ENCODE measurements around the gene FAM72D.
"Not testable (repeated sequence)": the region's sequence is repeated elsewhere in the genome, so short reads cannot be mapped to it uniquely, and the experiment has no call there.

The FAM72D gene

DNA sequence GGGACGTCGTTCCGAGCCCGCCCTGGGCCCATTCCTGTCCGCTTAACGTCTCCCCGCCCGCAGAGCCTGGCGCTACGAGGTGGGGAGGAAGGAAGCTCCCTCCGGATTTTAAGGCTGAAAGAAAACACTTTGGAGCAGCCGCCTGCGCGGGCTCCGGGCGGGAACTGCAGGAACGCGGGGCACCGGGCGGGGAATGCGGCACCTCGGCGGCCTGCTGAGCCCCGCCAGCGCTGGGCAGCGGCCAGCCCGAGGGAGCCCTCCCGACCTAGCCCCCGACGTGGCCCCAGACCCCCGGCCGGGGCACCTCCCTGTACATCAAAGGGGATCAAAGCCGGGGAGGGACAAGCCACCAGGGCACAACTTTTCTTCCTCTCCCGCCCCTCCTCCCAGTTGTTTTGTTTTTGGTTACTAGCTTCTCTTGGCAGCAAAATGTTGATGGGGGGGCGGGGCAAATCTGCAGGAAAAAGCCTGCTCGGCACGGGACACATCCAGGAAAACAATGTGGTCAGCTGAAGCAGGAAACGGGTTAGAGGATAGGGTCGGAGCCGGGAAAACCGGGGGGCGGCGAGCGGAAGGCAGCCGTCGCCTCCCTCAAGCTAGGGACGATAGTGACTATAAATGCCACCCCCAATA, 2.1 kb upstream of the FAM72D start:
- DNase-seq, result peak; percentile 33

DNA sequence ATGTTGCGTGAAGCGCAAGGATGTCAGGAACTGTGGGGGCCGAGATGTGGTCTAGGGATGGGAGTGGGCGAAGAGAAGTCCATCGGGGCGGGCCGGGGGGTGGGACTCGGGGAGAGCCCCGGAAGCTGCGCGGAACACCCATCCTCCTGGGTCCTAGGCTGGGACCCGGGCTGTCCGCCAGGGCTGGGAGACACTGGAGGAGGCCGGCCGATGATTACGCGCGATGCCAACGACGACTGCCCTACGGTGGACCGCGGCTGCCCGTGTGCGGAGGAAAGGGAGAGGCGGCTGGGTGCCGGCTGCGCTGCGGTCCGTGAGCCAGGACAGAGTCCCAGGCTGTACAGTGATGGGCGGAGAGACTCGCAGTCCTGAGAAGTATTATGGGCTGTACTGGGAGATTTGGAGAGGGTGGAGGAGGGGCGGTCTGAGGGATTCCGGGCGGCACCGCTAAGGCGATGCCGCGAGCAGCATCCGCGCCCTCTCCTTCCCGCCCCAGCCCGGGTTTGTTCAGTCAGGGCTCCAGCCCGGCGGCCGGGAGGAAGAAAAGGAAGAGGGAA, 1.0 kb upstream of the FAM72D start:
- DNase-seq, result not testable (repeated sequence)

DNA sequence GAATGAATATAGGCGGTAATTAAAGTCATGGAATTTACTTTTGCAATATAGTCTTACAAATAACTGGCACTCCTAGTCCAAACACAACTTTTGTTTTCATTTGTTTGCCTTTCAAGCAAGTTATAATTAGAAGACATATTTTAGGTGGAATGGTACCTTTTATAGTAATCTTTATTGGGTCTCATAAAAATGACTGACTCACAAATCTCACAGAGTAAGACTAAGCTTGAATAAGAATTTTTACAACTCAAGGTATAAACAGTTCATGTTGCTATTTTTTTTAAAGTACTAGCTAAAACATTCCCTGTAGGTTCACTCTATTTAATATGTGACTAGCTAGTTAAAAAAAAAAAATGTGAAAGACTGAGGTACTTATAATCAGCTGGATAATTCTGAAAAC, 6.0 kb downstream of the FAM72D start:
- DNase-seq, result not testable (repeated sequence)

DNA sequence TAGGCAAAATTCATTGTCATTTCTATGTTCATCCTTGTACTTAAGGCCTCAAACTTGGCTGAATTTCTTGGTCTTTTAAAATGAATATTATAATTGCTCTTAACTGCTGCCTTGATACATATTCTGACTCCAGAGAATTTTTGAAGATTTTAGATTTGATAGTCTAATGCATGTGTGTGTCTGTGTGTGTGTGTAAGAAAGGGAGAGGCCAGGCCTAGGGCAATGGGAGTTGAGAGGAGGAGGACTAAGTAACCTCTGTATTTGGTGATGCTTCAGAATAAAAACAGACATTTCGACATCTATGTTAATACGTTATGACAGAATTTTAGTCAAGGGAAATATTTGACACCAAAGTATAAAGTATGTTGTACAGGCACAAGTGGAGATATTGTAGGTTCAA, 7.5 kb downstream of the FAM72D start:
- DNase-seq, result not testable (repeated sequence)

DNA sequence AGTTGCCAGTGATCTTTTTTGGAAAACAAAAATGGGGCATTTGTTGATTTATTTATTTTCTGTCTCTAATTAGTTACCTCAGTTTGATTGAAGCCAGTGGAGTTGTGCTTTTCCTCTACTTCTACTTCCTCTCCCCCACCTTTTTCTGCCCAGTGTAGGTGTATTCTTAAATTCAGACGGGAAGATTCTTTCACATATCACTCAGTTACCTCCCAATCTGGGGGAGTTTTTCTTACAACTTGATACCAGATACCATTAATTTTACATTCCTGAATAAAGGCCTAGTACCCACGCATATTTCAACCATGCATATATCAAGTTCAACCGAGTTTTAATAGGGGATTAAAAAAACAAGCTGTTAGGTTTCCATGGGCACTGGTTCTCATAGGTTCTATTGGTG, 15.9 kb downstream of the FAM72D start:
- DNase-seq, result not testable (repeated sequence)

DNA sequence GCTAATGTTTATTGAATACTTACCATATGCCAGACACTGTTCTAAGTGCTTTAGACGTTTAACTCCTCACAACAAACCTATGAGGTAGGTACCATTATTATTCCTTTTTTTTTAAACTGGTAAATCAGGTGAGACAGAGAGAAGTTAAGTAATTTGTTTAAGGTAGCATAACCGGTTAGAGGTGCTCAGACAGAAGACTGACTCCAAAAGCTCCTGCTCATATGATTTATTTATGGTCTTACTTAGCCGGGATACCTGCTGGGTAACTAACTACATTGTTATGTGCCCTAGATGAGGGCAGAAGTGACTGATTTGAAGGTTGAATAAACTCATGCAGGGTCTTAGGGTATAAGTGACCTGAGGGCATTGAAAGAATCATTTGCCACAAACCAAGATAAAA, 16.9 kb downstream of the FAM72D start:
- DNase-seq, result not testable (repeated sequence)

DNA sequence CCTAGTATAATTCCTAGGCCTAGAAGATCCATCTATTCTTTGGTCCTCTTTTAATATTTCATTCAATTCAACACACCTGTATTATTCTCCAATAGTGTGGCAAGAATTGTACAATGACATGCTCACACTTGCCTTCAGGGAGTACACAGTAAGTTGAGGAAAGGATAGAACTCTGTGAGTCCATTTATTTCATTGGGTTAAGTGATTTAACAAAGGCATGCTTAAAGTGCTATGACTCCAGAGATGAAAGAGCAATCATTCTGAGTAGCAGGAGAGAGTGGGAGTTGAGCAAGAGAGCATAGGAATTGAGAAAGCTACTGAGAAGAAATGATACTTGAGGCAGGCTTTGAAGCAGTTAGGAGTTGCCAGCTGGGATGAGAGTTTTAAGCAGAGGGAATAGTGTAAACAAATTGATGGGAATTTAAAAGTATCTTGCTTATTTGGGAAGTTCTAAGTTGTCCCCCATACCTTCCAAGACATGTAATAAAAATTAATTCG, 18.8 kb downstream of the FAM72D start:
- DNase-seq, result not testable (repeated sequence)

DNA sequence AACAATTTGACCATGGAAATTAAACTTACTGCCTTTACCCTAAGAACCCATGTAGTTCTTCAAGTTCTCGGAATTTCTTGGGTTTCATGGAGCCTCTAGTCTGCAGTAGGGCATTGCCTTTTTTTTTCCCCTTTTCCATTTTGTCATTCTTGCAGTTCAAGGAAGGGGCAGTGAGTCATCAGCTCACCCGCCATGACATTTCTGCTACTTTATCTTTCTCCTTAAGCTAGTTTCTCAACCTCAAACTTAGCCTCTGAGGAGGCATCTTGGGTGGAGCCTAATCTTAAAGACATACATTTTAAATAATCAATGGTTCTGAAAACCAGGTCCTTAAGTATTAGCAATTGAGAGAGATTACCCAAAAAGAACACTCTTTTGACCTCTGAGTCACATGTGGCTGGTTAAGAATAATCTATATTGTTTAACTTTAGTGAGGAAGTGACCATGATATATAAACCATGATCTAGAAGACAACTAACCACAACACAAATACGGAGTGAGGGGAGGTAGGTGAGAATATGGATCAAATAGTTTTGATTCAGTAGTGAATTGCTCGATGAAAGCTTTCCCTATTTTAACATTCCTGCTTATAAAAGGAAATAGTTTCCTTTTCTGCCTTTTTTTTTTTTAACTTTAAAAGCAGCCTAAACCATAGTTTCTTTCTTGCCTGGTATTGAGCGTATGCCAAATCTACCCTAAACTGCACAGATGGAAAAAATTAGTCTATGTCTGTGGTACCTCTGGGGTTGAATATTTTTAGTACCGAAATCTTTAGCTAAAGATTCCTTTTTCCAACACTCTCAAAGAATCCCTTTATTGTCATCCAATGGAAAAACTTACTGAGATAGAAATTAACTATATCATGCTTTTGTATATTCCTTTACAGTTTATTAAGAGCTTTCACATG, 20.1 kb downstream of the FAM72D start:
- not testable (repeated sequence) for DNase-seq

DNA sequence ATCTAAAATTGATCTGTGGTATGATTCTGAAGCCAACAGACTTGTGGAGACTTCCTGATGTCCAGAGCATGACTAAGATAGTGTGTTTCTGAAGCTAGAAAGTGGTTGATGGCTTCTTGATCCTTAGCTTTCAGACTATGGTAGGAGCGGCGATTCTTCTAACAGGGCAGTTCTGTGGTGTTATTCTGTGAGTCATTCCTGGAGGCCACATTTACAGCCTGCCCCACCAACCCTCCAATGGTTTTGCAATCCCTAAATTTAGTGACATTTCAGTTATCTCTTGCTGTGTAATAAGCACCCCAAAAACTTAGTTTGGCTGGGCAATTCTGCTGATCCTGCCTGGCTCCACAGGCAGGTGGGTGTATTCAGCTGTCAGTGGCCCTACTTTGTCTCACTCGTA, 24.1 kb downstream of the FAM72D start:
- DNase-seq, result not testable (repeated sequence)

DNA sequence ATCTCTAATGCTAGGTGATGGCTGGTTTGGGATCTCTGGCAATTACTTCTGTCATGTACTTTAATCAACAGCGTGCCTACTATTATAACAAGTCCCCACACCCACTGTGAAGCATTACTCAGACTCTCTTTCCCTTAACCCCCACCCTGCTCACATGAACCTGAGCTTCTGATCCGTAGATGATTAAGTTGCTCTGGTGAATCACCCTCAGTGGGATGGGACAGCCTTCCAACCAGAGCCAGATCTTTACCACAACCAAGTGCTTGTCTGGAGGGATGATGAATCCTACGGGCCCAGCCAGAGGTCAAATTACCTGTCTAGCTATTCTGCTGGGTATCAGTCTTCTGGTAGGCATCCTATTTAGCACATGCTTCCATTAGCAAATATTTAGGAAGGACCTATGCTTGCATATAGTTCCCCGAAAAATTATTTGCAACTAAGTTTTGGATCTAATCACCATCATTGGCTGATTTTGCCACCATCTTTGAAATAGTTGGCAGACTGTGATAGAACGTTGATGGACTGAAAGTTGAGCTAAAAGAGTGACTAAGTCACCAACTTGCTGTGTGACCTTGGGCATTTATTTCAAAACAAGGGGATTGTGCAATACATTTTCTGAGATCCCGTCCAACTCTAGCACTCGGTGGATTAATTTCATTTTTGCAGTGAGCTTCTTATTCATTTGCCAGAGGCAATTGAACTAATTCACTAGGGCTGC, 26.7 kb downstream of the FAM72D start:
- not testable (repeated sequence) for DNase-seq

DNA sequence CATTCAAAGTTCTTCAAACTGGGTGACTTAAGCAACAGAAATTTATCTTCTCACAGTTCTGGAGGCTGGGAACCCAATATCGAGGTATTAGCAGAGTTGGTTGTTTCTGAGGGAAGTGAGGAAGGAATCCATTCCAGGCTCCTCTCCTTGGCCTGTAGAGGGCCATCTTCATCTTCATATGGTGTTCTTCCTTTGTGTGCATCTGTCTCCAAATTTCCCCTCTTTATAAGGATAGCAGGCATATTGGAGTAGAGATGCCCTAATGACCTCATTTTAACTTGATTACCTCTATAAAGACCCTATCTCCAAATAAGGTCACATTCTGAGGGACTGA, 27.3 kb downstream of the FAM72D start:
- DNase-seq, result not testable (repeated sequence)

DNA sequence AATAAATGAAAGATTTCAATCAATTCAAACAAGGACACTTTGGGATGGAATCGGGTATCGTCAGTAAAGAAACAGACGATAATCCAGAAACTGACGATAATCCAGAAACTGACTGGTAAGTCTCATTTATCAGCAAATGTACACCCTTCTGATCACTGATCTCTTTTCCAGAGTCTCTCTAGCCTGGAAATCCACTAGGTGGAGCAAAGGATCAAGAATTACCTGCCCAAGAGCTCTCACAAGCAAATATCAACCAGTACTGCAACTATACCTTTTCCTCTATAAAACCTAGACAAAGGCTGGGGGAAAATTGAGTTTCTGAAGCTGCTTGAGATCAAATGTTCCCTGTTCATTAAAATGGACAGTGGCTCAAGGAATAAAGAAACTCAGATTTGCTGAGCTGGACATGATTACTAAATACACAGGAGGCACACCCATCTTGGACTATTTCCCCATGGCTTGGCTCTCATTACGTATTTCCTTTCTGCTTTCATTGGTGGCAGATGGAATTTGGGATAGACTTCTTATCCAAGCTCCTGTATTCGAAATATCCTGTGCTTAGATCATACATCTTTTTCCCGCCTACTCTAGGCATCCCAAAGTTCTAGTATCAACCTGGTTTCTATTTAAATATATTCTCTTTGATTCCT, 28.3 kb downstream of the FAM72D start:
- DNase-seq, result not testable (repeated sequence)

DNA sequence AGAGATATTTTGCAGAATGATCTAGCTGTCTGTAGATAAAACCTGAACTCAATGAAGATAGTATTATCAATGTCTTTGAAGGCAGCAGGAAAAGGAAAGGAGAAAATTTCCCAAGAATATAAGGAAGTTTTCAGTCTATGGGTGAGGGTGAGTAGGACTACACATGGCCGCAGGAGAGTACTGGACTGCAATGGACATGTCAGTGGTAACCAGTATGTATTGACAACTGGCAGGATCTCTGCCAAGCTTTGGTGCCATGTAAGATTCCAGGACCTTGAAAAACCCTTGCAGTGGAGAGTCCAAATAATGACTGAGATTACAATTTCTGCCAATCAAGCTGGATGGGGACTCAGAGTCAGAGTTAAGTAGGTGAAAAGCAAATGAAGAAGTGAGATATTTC, 29.3 kb downstream of the FAM72D start:
- DNase-seq, result not testable (repeated sequence)

DNA sequence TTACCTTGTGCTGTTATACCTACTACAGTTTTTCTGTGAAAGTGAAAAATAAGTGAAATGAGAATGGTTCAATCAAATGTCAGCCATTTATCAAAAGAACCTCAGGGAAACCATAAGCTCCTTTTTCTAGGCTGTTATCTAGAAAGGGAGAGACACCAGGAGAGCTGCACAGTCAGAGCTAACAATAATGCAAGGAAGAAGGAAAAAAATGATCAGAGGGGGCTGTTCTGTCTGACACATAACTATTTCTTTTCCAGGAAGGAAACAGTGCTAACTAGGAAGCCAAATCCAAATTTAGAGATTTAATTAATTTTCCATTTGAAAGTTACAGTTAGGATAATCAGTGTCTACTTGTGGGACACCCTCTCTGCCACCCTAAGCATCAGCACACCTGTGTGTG, 31.4 kb downstream of the FAM72D start:
- DNase-seq, result not testable (repeated sequence)

DNA sequence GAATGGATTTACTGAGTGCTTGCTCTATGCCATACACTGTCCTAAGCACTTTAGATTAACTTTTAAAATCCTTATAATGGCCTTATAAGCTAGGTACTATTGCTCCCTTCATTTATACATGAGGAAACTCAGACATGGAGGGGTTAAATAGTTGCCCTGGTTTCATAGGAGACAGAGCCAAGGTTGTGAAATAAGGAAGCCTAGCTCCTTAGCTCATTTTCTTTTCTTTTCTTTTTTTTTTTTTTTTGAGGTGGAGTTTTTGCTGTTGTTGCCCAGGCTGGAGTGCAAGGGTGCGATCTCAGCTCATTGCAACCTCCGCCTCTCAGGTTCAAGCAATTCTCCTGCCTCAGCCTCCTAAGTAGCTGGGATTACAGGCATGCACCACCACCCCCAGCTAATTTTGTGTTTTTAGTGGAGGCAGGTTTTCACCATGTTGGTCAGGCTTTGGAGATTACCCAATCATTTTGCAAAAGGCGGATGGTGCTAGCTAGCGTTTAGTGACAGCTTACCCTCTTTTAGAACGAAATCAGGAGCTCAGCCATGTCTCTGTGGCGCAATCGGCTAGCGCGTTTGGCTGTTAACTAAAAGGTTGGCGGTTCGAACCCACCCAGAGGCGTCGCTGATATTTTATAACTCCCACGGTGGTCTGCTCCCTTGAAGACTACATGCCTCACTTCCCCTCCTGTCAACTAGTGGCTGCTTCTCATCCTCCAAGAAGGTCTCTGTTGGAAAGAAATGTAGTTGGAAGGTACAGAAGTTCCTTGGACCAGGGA, 33.1 kb downstream of the FAM72D start:
- DNase-seq, result not testable (repeated sequence)

DNA sequence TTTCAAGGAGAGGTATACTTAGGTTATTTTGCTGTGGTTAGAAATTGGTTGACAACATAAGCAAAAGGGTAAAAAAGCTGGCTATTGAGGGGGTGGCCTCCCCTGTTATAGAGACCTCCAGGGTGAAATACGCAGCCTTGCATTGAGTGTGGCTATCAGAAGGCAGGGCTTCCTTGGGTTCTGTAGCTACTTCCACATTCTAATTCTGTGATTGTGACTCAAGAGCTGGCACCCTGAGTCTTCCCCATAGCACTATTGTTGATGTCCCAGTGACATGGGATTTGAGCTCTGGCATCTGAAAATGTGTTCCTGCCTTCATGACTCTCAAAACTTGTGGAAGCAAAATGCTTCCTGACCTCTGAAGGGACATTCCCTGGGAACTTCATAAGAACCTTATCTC, 38.7 kb downstream of the FAM72D start:
- not testable (repeated sequence) for DNase-seq

DNA sequence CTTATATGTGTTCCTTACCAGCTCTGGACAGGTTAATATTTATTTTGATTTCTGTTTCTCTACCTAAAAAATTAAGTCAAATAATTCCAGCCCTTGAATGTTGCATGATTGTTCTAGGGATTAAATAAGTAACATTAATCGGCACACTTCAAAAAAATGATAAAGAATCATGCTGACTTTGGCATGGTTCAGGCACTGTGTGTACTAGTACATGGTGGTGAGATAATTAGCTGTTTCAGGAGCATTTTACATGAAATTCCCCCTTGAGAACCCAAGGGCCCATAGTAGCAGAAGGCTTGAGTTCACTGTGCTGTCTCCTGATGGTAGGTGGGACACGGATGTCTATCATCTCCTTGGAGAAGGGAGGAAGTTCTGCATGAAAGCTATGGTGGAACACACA, 44.8 kb downstream of the FAM72D start:
- not testable (repeated sequence) for DNase-seq

DNA sequence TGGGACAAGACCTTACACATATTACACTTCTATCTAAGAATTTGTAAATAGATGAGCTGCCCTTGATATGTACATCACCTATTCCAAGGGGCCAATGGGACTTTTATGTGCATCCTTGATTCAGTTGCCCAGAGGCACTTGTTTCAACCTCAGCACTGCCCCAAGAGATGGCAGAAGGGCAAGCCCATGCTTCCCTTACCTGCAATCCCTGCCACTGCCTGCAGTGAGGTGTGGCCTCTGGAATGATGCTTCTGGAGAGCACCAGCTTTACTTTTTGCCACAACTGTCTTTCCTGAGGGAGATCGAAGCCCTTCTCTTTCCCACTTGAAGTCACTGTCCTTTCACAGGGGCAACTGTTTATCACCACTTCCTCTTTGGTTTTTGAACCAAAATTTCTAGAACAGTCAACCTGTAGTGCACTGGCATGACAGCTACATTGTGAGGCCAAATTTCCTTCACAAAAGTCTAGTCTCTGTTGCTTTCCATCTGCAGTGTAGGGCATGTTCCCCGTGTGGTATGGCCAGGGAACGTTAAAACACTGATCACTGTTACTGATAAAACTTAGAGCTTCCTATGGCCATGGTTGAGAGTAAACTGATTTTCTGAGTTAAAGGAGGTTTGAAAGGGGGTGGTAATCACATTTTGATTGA, 48.6 kb downstream of the FAM72D start:
- DNase-seq, result not testable (repeated sequence)

DNA sequence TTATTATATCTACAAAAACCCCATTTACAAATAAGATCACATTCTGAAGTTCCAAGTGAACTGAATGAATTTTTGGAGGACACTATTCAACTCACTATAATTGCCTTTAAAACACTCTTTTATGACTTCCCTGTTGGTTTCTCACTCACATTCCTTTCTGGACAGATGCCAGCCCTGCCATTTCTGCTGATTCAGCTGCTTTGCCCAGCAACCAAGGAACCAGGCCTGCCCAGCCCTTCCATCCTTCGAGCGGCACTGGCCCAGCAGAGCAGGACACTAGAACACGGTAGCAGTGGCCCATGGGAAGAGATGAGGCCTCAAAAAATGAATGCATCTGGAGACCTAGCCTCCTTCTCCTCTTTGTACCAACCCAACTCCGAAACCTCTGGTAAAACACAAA, 50.5 kb downstream of the FAM72D start:
- not testable (repeated sequence) for DNase-seq

DNA sequence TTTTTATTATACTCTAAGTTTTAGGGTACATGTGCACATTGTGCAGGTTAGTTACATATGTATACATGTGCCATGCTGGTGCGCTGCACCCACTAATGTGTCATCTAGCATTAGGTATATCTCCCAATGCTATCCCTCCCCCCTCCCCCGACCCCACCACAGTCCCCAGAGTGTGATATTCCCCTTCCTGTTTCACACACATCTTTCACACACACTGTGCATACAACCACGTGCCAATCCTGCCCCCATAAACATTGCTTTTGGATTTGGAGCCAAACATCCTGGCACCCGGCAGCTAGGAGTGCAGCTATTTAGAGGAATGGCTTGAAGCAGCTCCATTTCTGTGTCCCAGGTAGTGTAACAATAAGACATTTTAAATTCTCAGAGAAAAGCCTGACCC, 51.4 kb downstream of the FAM72D start:
- not testable (repeated sequence) for DNase-seq

DNA sequence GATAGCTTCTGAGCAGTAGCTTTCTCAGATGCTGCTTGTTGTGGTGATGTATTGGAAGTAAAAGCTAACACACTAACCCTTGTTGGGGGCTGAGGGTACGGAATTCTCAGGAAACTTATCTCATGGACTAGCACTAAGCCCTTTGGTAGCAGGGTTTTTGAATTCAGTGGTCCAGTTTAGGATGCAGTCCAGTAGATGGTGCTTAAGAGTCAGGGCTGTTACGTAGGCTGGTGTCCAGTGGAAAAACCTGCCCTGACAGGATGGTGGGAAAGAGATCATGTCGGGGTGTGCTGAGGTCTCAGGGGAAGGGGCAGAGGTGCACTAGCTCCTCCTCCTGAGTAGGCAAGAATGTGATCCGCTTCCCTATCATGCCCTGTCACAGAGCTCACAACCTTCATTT, 59.6 kb downstream of the FAM72D start:
- DNase-seq, result not testable (repeated sequence)

Measured in left hindlimb (tissue), 1 donor.